ENCODE results near the gene INPP4A. TPM values are rescaled to one million over a fixed set of nuclear protein-coding genes. Genes with fewer than 3 reads are reported as not detected.

INPP4A gene
- polyA plus RNA-seq, 1 donor (not counting 4 experiments of a cell fraction or from before 2014, with no cell fraction given) = 10.7 TPM

DNA sequence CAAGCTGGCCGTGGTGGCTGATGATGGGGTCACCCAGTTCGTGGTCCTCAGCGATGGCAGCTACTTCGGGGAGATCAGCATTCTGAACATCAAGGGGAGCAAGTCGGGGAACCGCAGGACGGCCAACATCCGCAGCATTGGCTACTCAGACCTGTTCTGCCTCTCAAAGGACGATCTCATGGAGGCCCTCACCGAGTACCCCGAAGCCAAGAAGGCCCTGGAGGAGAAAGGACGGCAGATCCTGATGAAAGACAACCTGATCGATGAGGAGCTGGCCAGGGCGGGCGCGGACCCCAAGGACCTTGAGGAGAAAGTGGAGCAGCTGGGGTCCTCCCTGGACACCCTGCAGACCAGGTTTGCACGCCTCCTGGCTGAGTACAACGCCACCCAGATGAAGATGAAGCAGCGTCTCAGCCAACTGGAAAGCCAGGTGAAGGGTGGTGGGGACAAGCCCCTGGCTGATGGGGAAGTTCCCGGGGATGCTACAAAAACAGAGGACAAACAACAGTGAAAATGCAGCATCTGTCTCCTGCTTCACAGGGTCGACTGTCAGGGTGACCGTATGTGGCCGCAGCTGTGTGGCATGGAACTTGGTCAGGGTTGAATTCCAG lies 47.8 kb upstream of the INPP4A start:
- peaks cover 17% of the 10 kb centered on the region for H3K27me3 ChIP-seq (ENCODE audit: control insufficient read depth, extremely low read depth, insufficient read depth, low read length)
- no peak for DNase-seq (ENCODE audit: low read depth, low spot score)
- H3K79me2 ChIP-seq (ENCODE audit: control insufficient read depth, insufficient read depth, low read length) = no peaks in the 10 kb centered on the region
- dilution Hi-C loops (cut with MboI; ENCODE audit: extremely low pct_ligation_motif_present, low sequenced_read_pairs) = no loop called here
- no peak overlapping the region for H3K9ac ChIP-seq (ENCODE audit: control insufficient read depth, extremely low read depth, insufficient read depth, low read length)
- no peak overlapping the region for H3K27ac ChIP-seq (ENCODE audit: control insufficient read depth, insufficient read depth, low read length)
- no peaks in the 10 kb centered on the region for H3K36me3 ChIP-seq (ENCODE audit: control insufficient read depth in 2 of 2, extremely low read depth in 1 of 2, insufficient read depth in 2 of 2, low read length in 2 of 2)
- FAIRE-seq = no peak
- no peaks in the 10 kb centered on the region for H3K4me1 ChIP-seq (ENCODE audit: control insufficient read depth, extremely low read depth, insufficient read depth, low read length)
- H3K9me3 ChIP-seq (ENCODE audit: control insufficient read depth, low read depth, low read length) = no peaks in the 10 kb centered on the region
- H3K9me1 ChIP-seq (ENCODE audit: control insufficient read depth, extremely low read depth, insufficient read depth, low read length) = no peaks in the 10 kb centered on the region
- H2AFZ ChIP-seq (ENCODE audit: control insufficient read depth, low read length) = no peak overlapping the region
- H4K20me1 ChIP-seq (ENCODE audit: control insufficient read depth, extremely low read depth, insufficient read depth, low read length) = no peaks in the 10 kb centered on the region
- TF ChIP-seq EZH2 (IDR thresholded peaks at IDR 0.05; ENCODE audit: low read length) = no peak
- TF ChIP-seq, protein P1, sequence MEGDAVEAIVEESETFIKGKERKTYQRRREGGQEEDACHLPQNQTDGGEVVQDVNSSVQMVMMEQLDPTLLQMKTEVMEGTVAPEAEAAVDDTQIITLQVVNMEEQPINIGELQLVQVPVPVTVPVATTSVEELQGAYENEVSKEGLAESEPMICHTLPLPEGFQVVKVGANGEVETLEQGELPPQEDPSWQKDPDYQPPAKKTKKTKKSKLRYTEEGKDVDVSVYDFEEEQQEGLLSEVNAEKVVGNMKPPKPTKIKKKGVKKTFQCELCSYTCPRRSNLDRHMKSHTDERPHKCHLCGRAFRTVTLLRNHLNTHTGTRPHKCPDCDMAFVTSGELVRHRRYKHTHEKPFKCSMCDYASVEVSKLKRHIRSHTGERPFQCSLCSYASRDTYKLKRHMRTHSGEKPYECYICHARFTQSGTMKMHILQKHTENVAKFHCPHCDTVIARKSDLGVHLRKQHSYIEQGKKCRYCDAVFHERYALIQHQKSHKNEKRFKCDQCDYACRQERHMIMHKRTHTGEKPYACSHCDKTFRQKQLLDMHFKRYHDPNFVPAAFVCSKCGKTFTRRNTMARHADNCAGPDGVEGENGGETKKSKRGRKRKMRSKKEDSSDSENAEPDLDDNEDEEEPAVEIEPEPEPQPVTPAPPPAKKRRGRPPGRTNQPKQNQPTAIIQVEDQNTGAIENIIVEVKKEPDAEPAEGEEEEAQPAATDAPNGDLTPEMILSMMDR (optimal IDR thresholded peaks at IDR 0.05 in 1 of 3, IDR thresholded peaks at IDR 0.05 in 1 of 3, conservative IDR thresholded peaks at IDR 0.05 in 1 of 3; ENCODE audit: extremely low read depth in 1 of 3, insufficient read depth in 2 of 3, low read length in 3 of 3) = no peak
- no peak overlapping the region for H3K4me2 ChIP-seq (ENCODE audit: control insufficient read depth, extremely low read depth, insufficient read depth, low read depth, low read length)
- H3K4me3 ChIP-seq (ENCODE audit: control insufficient read depth in 2 of 3, extremely low read depth in 1 of 3, insufficient read depth in 2 of 3, low read depth in 1 of 3, low read length in 3 of 3) = no peak overlapping the region

DNA sequence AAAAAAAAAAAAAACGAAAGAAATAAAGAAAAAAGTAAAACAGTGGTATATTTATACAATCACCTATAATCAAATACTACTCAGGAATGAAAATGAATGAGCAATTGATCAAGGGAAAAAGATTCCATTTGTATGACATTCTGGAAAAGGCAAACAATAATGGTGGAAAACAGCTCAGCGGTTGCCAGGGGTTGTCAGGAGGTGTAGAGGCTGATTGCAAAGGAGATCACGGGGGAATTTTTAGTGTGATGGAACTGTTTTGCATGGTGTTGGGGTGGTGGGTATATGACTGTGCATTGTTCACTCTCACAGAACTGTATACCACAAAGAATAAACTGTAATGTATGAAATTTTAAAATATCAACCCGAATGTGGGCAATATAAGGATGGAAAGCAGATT lies 45.5 kb upstream of the INPP4A start:
- H3K27ac ChIP-seq (ENCODE audit: control insufficient read depth, insufficient read depth, low read length) = no peak overlapping the region
- H3K9me3 ChIP-seq (ENCODE audit: control insufficient read depth, low read depth, low read length) = no peaks in the 10 kb centered on the region
- H3K36me3 ChIP-seq (ENCODE audit: control insufficient read depth in 2 of 2, extremely low read depth in 1 of 2, insufficient read depth in 2 of 2, low read length in 2 of 2) = no peaks in the 10 kb centered on the region
- DNase-seq (ENCODE audit: low read depth, low spot score) (no peak), FAIRE-seq (no peak)
- H4K20me1 ChIP-seq (ENCODE audit: control insufficient read depth, extremely low read depth, insufficient read depth, low read length) = no peaks in the 10 kb centered on the region
- dilution Hi-C loops (cut with MboI; ENCODE audit: extremely low pct_ligation_motif_present, low sequenced_read_pairs) = no loop called here
- H3K4me1 ChIP-seq (ENCODE audit: control insufficient read depth, extremely low read depth, insufficient read depth, low read length) = no peaks in the 10 kb centered on the region
- no peak overlapping the region for H3K4me3 ChIP-seq (ENCODE audit: control insufficient read depth in 2 of 3, extremely low read depth in 1 of 3, insufficient read depth in 2 of 3, low read depth in 1 of 3, low read length in 3 of 3)
- H3K4me2 ChIP-seq (ENCODE audit: control insufficient read depth, extremely low read depth, insufficient read depth, low read depth, low read length) = no peak overlapping the region
- no peak overlapping the region for H2AFZ ChIP-seq (ENCODE audit: control insufficient read depth, low read length)
- H3K27me3 ChIP-seq (ENCODE audit: control insufficient read depth, extremely low read depth, insufficient read depth, low read length) = peaks cover 17% of the 10 kb centered on the region
- no peaks in the 10 kb centered on the region for H3K9me1 ChIP-seq (ENCODE audit: control insufficient read depth, extremely low read depth, insufficient read depth, low read length)
- no peaks in the 10 kb centered on the region for H3K79me2 ChIP-seq (ENCODE audit: control insufficient read depth, insufficient read depth, low read length)
- no peak overlapping the region for H3K9ac ChIP-seq (ENCODE audit: control insufficient read depth, extremely low read depth, insufficient read depth, low read length)
- TF ChIP-seq, protein P1 (optimal IDR thresholded peaks at IDR 0.05 in 1 of 3, IDR thresholded peaks at IDR 0.05 in 1 of 3, conservative IDR thresholded peaks at IDR 0.05 in 1 of 3; ENCODE audit: extremely low read depth in 1 of 3, insufficient read depth in 2 of 3, low read length in 3 of 3) = no peak
- TF ChIP-seq EZH2 (IDR thresholded peaks at IDR 0.05; ENCODE audit: low read length) = no peak
